Omental fat pad (tissue), 4 donors: ENCODE data around the gene HMGA1. TPM values are rescaled to one million over a fixed set of nuclear protein-coding genes. Genes with fewer than 3 reads are reported as not detected.
A peak's percentile ranks its signal among the peaks of the same experiment; 100 is the strongest.

Source experiments
- ATAC-seq: fragments of 150-250 bp; one replicate; pipeline ENCODE4 v1.9.1; 2016; ENCODE audit warnings: mild to moderate bottlenecking, moderate library complexity; ENCODE audit not compliant: low FRiP score
- DNase-seq: peaks from one replicate; pipeline ENCODE4 v3.0.0-alpha.2; 2019; ENCODE audit warnings: low spot score
- total RNA-seq, 4 donors: library from RNA; depleted of rRNA; stranded (reverse); fragments of >200 nt; gene quantifications; one replicate each; pipeline ENCODE4 v1.1.0, GENCODE V29; 2016
- TF ChIP-seq, protein P1 (sequence below), 3 donors: fragments of 450-650 bp; IDR thresholded peaks; one replicate each; pipeline ENCODE4 v1.5.1; 2016 to 2017; ENCODE audit warnings: antibody characterized with exemption in 3 of 3, mild to moderate bottlenecking in 3 of 3, moderate library complexity in 2 of 3

Gene HMGA1
- total RNA-seq, 4 donors from 2014 or later, result 15.6 to 80.7 (median 31.3) TPM

GRCh38 chr6:34230653-34231371 lies 5.9 kb upstream of the HMGA1 start:
- ATAC-seq, result no peak
- no peak for DNase-seq
- TF ChIP-seq, protein P1, sequence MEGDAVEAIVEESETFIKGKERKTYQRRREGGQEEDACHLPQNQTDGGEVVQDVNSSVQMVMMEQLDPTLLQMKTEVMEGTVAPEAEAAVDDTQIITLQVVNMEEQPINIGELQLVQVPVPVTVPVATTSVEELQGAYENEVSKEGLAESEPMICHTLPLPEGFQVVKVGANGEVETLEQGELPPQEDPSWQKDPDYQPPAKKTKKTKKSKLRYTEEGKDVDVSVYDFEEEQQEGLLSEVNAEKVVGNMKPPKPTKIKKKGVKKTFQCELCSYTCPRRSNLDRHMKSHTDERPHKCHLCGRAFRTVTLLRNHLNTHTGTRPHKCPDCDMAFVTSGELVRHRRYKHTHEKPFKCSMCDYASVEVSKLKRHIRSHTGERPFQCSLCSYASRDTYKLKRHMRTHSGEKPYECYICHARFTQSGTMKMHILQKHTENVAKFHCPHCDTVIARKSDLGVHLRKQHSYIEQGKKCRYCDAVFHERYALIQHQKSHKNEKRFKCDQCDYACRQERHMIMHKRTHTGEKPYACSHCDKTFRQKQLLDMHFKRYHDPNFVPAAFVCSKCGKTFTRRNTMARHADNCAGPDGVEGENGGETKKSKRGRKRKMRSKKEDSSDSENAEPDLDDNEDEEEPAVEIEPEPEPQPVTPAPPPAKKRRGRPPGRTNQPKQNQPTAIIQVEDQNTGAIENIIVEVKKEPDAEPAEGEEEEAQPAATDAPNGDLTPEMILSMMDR (IDR thresholded peaks at IDR 0.05), result no peak

- ATAC-seq (no peak), DNase-seq (no peak)
- TF ChIP-seq, protein P1 (IDR thresholded peaks at IDR 0.05), result no peak
Observed at GRCh38 chr6:34231566-34232336, 4.9 kb upstream of the HMGA1 start.

DNA sequence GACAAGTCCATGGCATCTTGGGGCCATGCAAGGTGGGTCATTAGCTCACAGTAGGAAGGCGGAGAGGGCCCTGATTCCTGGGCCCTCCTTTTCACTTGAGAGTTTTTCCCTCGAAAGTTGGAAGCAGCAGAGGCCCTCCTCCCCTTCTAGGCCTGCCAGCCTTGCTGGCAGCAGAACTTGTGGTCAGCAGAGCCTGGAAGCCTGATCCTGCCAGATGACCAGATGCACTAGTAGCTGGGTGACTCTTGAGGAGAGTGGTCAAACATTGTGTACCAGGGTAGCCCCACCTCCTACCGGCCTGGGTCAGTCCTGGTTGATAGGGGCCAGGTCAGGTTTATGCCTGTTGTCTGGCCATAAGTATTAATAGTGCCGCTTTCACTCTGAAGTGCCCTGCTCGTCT lies 3.8 kb upstream of the HMGA1 start:
- TF ChIP-seq, protein P1 (IDR thresholded peaks at IDR 0.05), result no peak
- no peak for DNase-seq
- ATAC-seq, result no peak

- ATAC-seq, result no peak
- no peak for DNase-seq
- TF ChIP-seq, protein P1 (IDR thresholded peaks at IDR 0.05), result no peak
Observed at GRCh38 chr6:34233867-34234266, 2.8 kb upstream of the HMGA1 start.

DNA sequence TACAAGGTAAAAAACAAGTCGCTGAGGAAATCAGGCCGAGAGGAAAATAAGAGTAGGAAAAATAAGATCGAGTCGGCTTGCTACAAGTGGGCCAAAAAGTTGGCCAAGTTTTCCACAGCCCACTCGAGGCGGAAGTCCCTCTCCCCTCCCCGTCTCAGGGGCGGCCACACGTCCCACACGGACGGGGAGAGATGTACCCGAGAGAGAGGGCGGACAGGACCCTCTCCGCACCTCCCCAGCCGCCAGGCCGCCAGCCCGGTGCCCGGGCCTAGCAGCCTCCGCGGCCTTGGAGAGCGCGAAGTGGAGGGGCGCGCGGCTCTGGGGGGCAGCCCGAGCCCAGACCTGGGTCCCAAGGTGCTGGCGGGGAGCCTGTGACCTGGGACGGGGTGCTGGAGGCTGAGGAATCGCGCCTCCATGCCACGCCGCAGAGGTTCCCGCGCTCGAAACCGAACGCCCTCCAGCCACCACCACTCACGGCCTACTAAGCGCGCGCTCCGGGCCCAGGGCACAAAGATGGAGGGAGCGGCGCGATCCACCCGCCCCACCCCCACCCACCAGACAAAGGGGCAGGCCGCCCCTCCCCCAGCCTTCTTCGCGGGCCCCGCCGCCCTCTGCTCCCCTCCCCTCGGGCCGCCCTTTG lies 1.9 kb upstream of the HMGA1 start:
- DNase-seq, result no peak
- no peak for ATAC-seq
- TF ChIP-seq, protein P1 (IDR thresholded peaks at IDR 0.05), result no peak

DNA sequence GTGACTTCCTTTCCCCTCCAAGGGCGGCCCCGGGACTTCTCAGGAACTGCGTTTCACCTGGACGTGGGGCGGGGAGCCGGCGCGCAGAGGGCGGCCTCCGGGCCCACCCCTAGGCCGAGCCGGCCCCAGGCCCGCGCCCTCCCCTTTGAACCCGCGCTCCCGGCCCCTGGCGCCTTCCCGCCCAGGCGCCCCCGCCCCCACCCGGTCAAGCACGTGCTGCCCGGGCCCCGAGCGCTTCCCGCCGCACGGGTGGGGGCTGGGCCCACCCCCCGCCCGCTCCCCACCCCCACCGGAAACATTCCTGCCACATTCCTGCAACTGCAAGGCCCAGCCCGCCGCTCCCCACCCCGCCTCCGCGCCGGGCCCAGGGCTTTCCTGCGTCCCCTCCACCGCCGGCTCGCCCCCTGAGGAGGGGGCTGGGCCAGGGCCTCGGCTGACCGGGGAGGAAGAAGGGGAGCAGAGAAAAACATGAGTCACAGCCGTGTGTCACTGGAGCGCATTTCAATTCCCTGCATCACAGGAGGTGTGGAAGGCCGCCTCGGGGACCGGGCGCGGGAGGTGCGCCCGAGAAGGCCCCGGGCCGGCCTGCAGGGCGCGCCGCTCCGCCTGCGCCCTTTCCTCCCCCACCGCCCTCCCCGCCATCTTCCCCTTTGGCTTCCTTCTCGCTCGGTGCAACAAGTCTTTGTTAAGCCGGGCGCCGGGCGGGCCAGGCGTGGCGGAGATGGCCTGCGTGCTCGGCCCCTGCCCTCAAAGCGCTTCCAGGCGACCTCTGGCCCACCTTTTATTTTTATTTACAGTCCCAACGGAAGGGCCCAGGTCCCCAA lies 1.2 kb upstream of the HMGA1 start:
- no peak for DNase-seq
- ATAC-seq, result peak; percentile 77
- TF ChIP-seq, protein P1 (IDR thresholded peaks at IDR 0.05), result no peak
